MM.1S (cell line): ENCODE results near the gene KRT38.

Experiments
- DNase-seq: peaks from one replicate; pipeline ENCODE4 v3.0.0-alpha.2; 2015
- H2AFZ ChIP-seq: fragments of 300-600 bp; sonication (generic); 2 replicates; pipeline ENCODE4 v1.6.0; 2016; ENCODE audit warnings: antibody characterized with exemption, low read length
- H3F3A ChIP-seq: fragments of 300-600 bp; sonication (generic); 2 replicates; pipeline ENCODE4 v1.6.1; 2016; ENCODE audit warnings: mild to moderate bottlenecking, antibody characterized with exemption, low read length, moderate library complexity, mixed read lengths; ENCODE audit not compliant: insufficient read depth
- H3K27ac ChIP-seq: fragments of 300-600 bp; sonication (generic); 2 replicates; pipeline ENCODE4 v1.5.1; 2016; ENCODE audit warnings: mild to moderate bottlenecking, low read length
- H3K27me3 ChIP-seq: fragments of 300-600 bp; sonication (generic); replicated peaks from 2 replicates; pipeline ENCODE4 v1.6.0; 2016; ENCODE audit warnings: low read length; ENCODE audit not compliant: insufficient read depth
- H3K36me3 ChIP-seq: fragments of 300-600 bp; sonication (generic); replicated peaks from 2 replicates; pipeline ENCODE4 v1.6.1; 2016; ENCODE audit warnings: mild to moderate bottlenecking, low read length, mixed read lengths; ENCODE audit not compliant: insufficient read depth
- H3K4me1 ChIP-seq: fragments of 300-600 bp; sonication (generic); 2 replicates; pipeline ENCODE4 v1.6.1; 2016; ENCODE audit warnings: low read length, mixed read lengths
- H3K4me2 ChIP-seq: fragments of 300-600 bp; sonication (generic); 2 replicates; pipeline ENCODE4 v1.6.0; 2016; ENCODE audit warnings: low read depth, low read length
- H3K4me3 ChIP-seq: fragments of 300-600 bp; sonication (generic); 2 replicates; pipeline ENCODE4 v1.5.1; 2016; ENCODE audit warnings: low read length, mixed read lengths
- H3K79me2 ChIP-seq: fragments of 300-600 bp; sonication (generic); 2 replicates; pipeline ENCODE4 v1.6.1; 2016; ENCODE audit warnings: mixed run types, low read length, mixed read lengths
- H3K9ac ChIP-seq: fragments of 300-600 bp; sonication (generic); 2 replicates; pipeline ENCODE4 v1.6.1; 2016; ENCODE audit warnings: low read length, mixed read lengths
- H3K9me2 ChIP-seq: fragments of 300-600 bp; sonication (generic); replicated peaks from 2 replicates; pipeline ENCODE4 v1.6.1; 2016; ENCODE audit warnings: mild to moderate bottlenecking, low read length, mixed read lengths; ENCODE audit not compliant: insufficient read depth
- H3K9me3 ChIP-seq: fragments of 300-600 bp; sonication (generic); replicated peaks from 2 replicates; pipeline ENCODE4 v1.6.1; 2016; ENCODE audit warnings: mild to moderate bottlenecking, low read length, mixed read lengths; ENCODE audit not compliant: insufficient read depth
- H4K20me1 ChIP-seq: fragments of 300-600 bp; sonication (generic); 2 replicates; pipeline ENCODE4 v1.6.1; 2016; ENCODE audit warnings: mild to moderate bottlenecking, low read length, moderate library complexity, mixed read lengths; ENCODE audit not compliant: insufficient read depth
- CTCF ChIP-seq: fragments of 300-600 bp; sonication (generic); IDR thresholded peaks from 2 replicates; pipeline ENCODE4 v1.5.1; 2016; ENCODE audit warnings: antibody characterized with exemption, low read length, mixed read lengths
- EZH2 ChIP-seq: fragments of 300-600 bp; sonication (generic); optimal IDR thresholded peaks from 2 replicates; pipeline ENCODE3; 2017; ENCODE audit warnings: low read depth, mild to moderate bottlenecking, antibody characterized with exemption, low read length, mixed read lengths
- EZH2phosphoT487 ChIP-seq: fragments of 300-600 bp; sonication (generic); IDR thresholded peaks from 2 replicates; pipeline ENCODE4 v1.6.1; 2018; ENCODE audit warnings: antibody characterized with exemption, low read length

The KRT38 gene

GRCh38 chr17:41403404-41404023 lies 37.3 kb downstream of the KRT38 start:
- no peaks in the 10 kb centered on the region for H3K4me1 ChIP-seq
- no peak for TF ChIP-seq EZH2phosphoT487
- no peak for TF ChIP-seq CTCF
- no peak for TF ChIP-seq EZH2
- no peak overlapping the region for H3K9ac ChIP-seq
- DNase-seq: no peak
- H2AFZ ChIP-seq: no peak overlapping the region
- no peaks in the 10 kb centered on the region for H3F3A ChIP-seq
- H4K20me1 ChIP-seq: no peaks in the 10 kb centered on the region
- H3K4me3 ChIP-seq: no peak overlapping the region
- H3K9me2 ChIP-seq: no peaks in the 10 kb centered on the region
- H3K36me3 ChIP-seq: no peaks in the 10 kb centered on the region
- no peaks in the 10 kb centered on the region for H3K27me3 ChIP-seq
- no peaks in the 10 kb centered on the region for H3K9me3 ChIP-seq
- H3K4me2 ChIP-seq: no peak overlapping the region
- H3K79me2 ChIP-seq: no peaks in the 10 kb centered on the region
- H3K27ac ChIP-seq: no peak overlapping the region

- Histone ChIP-seq H4K20me1 (no peaks in the 10 kb centered on the region), H3K27ac (no peak overlapping the region), H3K9ac (no peak overlapping the region), H3K9me2 (no peaks in the 10 kb centered on the region), H3F3A (no peaks in the 10 kb centered on the region), H3K36me3 (no peaks in the 10 kb centered on the region), H3K4me1 (no peaks in the 10 kb centered on the region), H3K4me2 (no peak overlapping the region), H3K4me3 (no peak overlapping the region), H3K79me2 (no peaks in the 10 kb centered on the region), H2AFZ (no peak overlapping the region), H3K9me3 (no peaks in the 10 kb centered on the region), H3K27me3 (no peaks in the 10 kb centered on the region)
- TF ChIP-seq EZH2phosphoT487 (no peak), CTCF (no peak), EZH2 (no peak)
- no peak for DNase-seq
Observed at GRCh38 chr17:41402161-41402560, 38.6 kb downstream of the KRT38 start.

GRCh38 chr17:41396996-41397660 lies 43.7 kb downstream of the KRT38 start, which contains the start of gene KRT31:
Gene KRT31, minus strand, starts transcription at chr17:41397608. Its CDS starts 69 bp downstream, at chr17:41397539.
- Histone ChIP-seq H3K27me3 (0 out of 2 replicates have a peak, but pooled peaks cover 4% of the 10 kb centered on the region), H3K9ac (no peak within 1 kb of the TSS), H4K20me1 (no peaks in the 10 kb centered on the region), H3K9me3 (no peaks in the 10 kb centered on the region), H3K36me3 (no peaks in the 10 kb centered on the region), H3K9me2 (no peaks in the 10 kb centered on the region), H2AFZ (no peak within 1 kb of the TSS), H3K4me3 (no peak within 1 kb of the TSS), H3K4me1 (no peaks in the 10 kb centered on the region), H3K4me2 (no peak within 1 kb of the TSS), H3F3A (no peaks in the 10 kb centered on the region), H3K27ac (no peak within 1 kb of the TSS), H3K79me2 (no peaks in the 10 kb centered on the region)
- TF ChIP-seq EZH2phosphoT487 (no peak), EZH2 (no peak), CTCF (no peak)
- DNase-seq: no peak
